HUDEP-2 (cell line): ENCODE results near the gene B3GALT5.

ENCODE experiments used
- DNase-seq, 76 experiments: peaks; one replicate each; lab custom pipeline; 2025; ENCODE audit not compliant: unreplicated experiment in 76 of 76; lab: John Stamatoyannopoulos, UW

Gene B3GALT5

GRCh38 chr21:39602793-39603192 is 9.9 kb upstream of the B3GALT5 start:
- no peak for DNase-seq

- no peak for DNase-seq
These were observed 7.8 kb upstream of the B3GALT5 start for GRCh38 chr21:39604951-39605350.

GRCh38 chr21:39610703-39611102 is 2.0 kb upstream of the B3GALT5 start:
- no peak for DNase-seq

- no peak for DNase-seq
These were observed 1.1 kb upstream of the B3GALT5 start for GRCh38 chr21:39611551-39612190.

- DNase-seq = no peak
These were observed 548 bp downstream of the B3GALT5 start for GRCh38 chr21:39613041-39613934.

GRCh38 chr21:39616211-39616772 is 3.6 kb downstream of the B3GALT5 start:
- no peak for DNase-seq

GRCh38 chr21:39620856-39621255 is 8.1 kb downstream of the B3GALT5 start:
- no peak for DNase-seq

- DNase-seq = no peak
These were observed 12.6 kb downstream of the B3GALT5 start for GRCh38 chr21:39625211-39625895.

GRCh38 chr21:39628385-39628784 is 15.6 kb downstream of the B3GALT5 start:
- DNase-seq = no peak

GRCh38 chr21:39630191-39630591 is 17.5 kb downstream of the B3GALT5 start:
- no peak for DNase-seq

GRCh38 chr21:39630827-39631226 is 18.1 kb downstream of the B3GALT5 start:
- DNase-seq = no peak

GRCh38 chr21:39631842-39632562 is 19.3 kb downstream of the B3GALT5 start:
- no peak for DNase-seq

GRCh38 chr21:39632796-39633442 is 20.2 kb downstream of the B3GALT5 start:
- DNase-seq = no peak

- DNase-seq = no peak
These were observed 21.0 kb downstream of the B3GALT5 start for GRCh38 chr21:39633770-39634181.

GRCh38 chr21:39634507-39634906 is 21.8 kb downstream of the B3GALT5 start:
- no peak for DNase-seq

- no peak for DNase-seq
These were observed 24.6 kb downstream of the B3GALT5 start for GRCh38 chr21:39637197-39637970.

GRCh38 chr21:39637971-39638240 is 25.2 kb downstream of the B3GALT5 start:
- DNase-seq = no peak

GRCh38 chr21:39638281-39638680 is 25.5 kb downstream of the B3GALT5 start:
- no peak for DNase-seq

GRCh38 chr21:39640754-39641153 is 28.0 kb downstream of the B3GALT5 start:
- DNase-seq = no peak
